GM12872 (cell line): ENCODE measurements around the gene PHKA2.

Source experiments
- CTCF ChIP-seq: IDR thresholded peaks from 3 replicates; pipeline ENCODE4 v1.5.1; 2011; ENCODE audit warnings: low read depth, mild to moderate bottlenecking, low read length, moderate library complexity; ENCODE audit not compliant: insufficient read depth

PHKA2 gene

GRCh38 chrX:19007868-19008267 lies 24.0 kb upstream of the PHKA2 start:
- no peak for TF ChIP-seq CTCF

GRCh38 chrX:19007011-19007410 lies 23.1 kb upstream of the PHKA2 start:
- TF ChIP-seq CTCF: no peak

GRCh38 chrX:19005909-19006308 lies 22.0 kb upstream of the PHKA2 start:
- peak; percentile 31; the same call in 1 of the 3 replicates for TF ChIP-seq CTCF

- no peak for TF ChIP-seq CTCF
Measured at GRCh38 chrX:19003756-19004155, 19.8 kb upstream of the PHKA2 start.

- no peak for TF ChIP-seq CTCF
Measured at GRCh38 chrX:18998653-18999052, 14.7 kb upstream of the PHKA2 start.

- no peak for TF ChIP-seq CTCF
Measured at GRCh38 chrX:18997916-18998315, 14.0 kb upstream of the PHKA2 start.

- no peak for TF ChIP-seq CTCF
Measured at GRCh38 chrX:18996536-18996935, 12.6 kb upstream of the PHKA2 start.

GRCh38 chrX:18995221-18995620 lies 11.3 kb upstream of the PHKA2 start:
- no peak for TF ChIP-seq CTCF
